HG02798 (cell line): ENCODE measurements around the gene SCRN1.

ENCODE experiments used
- ATAC-seq: cut with Tn5 transposase; IDR thresholded peaks from one replicate; pipeline ENCODE4 v1.9.1; 2021; ENCODE audit warnings: mild to moderate bottlenecking; ENCODE audit not compliant: unreplicated experiment, poor library complexity

The SCRN1 gene, protein sequence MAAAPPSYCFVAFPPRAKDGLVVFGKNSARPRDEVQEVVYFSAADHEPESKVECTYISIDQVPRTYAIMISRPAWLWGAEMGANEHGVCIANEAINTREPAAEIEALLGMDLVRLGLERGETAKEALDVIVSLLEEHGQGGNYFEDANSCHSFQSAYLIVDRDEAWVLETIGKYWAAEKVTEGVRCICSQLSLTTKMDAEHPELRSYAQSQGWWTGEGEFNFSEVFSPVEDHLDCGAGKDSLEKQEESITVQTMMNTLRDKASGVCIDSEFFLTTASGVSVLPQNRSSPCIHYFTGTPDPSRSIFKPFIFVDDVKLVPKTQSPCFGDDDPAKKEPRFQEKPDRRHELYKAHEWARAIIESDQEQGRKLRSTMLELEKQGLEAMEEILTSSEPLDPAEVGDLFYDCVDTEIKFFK

GRCh38 chr7:29989257-29989995 is at the start of gene SCRN1:
SCRN1 (minus strand) TSS chr7:29989801; CDS start chr7:29969067, 20,734 bp downstream.
- ATAC-seq, result peak; percentile 51

DNA sequence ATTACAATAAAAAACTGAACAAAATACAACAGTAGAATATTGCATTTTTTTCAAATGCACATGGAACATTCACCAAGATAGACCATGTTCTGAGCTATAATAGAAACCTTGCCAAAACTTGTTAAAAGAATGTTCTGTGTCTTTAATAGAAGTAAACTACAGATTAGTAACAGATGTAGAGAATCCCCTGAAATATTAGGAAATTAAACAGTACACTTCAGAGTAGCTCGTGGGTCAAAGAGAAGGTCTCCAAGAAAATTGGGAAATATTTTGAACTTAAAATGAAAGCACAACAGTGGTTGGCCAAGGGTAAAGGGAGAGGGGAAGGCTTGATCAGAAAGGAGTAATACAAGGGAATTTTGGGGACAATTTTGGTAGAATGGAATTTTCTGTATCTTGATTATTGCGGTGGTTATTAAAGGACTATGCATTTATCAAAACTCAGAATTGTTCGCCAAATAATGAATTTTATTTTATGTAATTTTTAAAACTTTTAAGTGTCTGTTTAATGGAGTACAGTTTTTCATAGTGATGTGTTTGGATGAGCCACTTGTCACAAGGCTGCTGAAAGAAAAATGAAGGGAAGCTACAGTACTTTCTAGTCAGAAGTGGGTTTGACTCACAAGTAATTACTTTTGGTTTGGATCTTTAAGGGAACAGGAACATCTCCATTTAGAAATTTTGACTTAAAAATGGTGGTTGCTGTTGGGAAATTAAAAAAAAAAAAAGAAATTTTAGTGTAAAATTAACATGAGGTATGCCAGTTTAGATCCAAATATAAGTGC is 48.8 kb upstream of the SCRN1 start:
- no peak for ATAC-seq

DNA sequence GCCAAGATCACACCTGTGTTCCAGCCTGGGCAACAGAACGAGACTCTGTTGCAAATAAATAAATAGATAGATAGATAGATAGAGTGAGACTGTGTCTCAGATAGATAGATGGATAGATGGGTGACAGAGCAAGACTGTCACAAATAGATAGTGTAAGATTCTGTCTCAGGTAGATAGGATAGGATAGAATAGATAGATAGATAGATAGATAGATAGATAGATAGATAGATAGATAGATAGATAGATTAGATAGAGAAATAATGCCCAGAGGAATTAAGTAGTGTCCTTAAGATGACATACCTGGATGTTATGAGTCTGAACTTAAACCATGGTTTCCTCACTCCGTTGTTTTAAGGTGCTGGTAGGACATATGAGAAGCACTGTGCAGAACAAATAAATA is 46.6 kb upstream of the SCRN1 start:
- ATAC-seq, result no peak

DNA sequence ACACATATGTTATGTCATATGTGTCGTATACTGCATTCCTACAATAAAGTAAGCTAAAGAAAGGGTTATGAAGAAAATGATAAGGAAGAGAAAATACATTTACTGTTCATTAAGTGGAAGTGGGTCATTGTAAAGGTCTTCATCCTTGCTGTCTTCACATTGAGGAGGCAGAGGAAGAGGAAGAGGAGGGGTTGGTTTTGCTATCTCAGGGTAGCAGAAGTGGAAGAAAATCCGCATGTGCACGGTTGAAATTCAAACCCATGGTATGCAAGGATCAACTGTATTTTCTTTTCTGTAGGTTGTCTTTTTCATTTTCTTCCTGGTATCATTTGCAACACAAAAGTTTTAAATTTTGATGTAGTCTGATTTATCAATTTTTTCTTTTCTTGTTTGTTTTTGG is 44.9 kb upstream of the SCRN1 start:
- ATAC-seq, result no peak

GRCh38 chr7:30032310-30033125 is 42.9 kb upstream of the SCRN1 start:
- ATAC-seq, result no peak

GRCh38 chr7:30029696-30030095 is 40.1 kb upstream of the SCRN1 start:
- ATAC-seq, result no peak

DNA sequence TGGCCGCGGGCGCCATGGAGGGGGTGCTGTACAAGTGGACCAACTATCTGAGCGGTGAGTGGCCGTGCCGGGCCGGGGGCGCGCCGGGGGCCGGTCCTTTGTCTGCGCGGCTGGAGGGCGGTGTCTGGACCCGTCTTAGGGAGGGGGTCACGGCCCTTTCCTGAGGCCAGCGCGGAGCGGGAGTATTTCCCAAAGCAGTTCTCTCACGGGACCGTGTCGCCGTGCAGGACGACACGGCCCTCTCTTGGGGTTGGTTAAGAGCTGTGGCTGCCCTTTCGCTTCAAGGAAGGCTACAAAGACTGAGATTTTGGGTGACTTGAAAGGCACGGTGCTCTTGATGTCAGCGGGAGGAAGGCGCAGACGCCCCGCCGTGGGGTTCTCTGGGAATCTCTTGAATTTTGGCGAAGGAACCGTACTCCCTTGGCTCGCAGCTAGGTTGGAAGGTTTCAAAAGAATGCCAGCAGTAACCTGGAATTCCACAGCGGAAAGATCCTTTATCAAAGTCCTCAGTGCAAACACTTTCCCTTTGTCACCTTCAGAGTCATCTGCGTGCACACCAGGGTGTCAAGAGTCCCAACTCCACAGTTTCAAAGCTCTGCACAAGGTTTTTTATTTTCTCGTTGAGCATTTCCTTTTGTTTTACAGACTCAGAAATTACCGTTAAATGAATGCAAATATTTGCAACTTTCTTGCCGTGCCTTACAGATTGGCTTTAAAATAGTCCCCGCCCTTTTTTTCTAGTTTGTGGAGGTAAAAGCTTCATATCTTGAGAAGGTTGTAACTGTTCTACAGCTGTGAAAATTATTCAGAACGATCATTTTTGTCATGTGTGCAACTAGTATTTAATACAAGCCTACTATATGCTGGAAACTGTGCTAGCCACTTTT is 39.4 kb upstream of the SCRN1 start:
- ATAC-seq, result peak; percentile 16

GRCh38 chr7:30028216-30028748 is 38.7 kb upstream of the SCRN1 start, which contains the start of gene PLEKHA8:
PLEKHA8 (plus strand) TSS chr7:30028412; CDS start chr7:30028763, 351 bp downstream.
- ATAC-seq, result peak; percentile 56

DNA sequence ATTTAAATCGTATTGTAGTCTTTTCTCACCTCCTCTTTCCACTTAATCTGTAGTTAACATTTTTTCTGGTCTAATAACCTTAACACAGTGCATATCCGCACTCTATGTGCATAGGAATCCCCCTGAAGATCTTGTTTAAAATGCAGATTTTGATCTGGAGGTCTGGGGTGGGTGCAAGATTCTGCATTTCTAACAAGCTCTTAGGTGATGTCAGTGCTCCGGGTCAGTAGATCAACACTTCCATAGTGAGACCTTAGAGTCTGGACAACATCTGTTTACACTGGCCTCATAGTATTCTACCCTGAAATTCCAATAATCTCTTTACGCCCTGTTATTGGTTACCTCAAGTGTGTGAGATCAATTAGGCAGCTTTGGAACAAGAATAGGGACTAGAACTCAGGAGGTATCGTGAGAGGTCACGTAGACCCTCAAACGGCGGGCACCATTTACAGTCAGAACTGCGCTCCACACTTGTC is 38.2 kb upstream of the SCRN1 start:
- ATAC-seq, result peak; percentile 2

GRCh38 chr7:30027065-30027456 is 37.5 kb upstream of the SCRN1 start:
- ATAC-seq, result no peak

DNA sequence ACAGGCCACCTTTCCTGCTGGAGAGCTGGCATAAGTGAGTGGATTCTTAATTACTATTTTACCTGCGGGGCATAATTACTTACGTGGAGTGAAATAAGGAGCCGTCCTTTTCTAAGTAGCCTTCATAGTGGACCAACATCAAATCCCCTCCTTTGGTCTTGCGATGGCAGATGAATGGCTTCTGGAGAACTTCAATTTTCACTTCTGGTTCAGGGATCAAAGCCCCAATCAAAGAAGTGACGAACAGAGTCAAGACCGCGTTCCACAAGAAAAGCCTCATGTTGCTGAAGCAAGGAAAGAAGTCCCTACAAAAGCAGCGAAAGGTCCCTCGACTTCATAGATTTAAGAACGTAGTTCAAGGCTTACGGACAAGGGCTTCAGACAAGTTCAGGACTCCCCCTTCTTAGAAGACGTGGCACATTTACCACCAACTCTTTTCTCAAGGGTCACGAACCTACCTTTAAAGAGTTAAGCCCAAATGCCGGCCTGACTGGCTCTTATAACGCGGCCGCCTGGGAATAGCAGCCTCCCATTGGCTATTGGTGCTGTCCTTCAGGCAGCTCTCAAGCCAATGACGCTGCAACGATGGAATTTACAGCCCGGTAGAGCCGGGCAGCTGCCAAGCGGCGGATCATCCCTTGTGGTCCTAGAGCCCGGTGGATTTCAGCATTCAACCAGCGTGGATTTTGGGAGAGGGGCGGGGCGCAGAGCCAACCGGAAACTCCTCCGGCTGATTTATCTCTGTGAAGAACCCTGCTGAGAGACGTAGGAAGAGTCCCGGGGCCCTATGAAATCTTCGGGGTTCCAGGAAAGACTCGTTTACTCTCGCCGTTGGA is 36.8 kb upstream of the SCRN1 start, which contains the start of gene FKBP14:
Gene FKBP14 (minus strand): TSS at position 474 of the 836 bp plus-strand sequence. CDS start 194 bp downstream, at position 280.
- peak; percentile 84 for ATAC-seq

DNA sequence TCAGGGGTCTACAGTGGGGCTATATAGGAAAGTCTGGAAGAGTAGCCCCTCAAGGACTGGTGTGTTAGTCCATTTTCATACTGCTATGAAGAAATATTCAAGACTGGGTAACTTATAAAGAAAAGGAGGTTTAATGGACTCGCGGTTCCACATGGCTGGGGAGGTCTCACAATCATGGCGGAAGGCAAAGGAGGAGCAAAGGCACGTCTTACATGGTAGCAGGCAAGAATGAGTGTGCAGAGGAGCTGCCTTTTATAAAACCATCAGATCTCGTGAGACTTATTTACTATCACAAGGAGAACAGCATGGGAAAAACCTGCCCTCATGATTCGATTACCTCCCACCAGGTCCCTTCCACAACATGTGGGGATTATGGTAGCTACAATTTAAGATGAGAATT is 33.9 kb upstream of the SCRN1 start:
- no peak for ATAC-seq

- no peak for ATAC-seq
Observed at GRCh38 chr7:30022991-30023390, 33.4 kb upstream of the SCRN1 start.

DNA sequence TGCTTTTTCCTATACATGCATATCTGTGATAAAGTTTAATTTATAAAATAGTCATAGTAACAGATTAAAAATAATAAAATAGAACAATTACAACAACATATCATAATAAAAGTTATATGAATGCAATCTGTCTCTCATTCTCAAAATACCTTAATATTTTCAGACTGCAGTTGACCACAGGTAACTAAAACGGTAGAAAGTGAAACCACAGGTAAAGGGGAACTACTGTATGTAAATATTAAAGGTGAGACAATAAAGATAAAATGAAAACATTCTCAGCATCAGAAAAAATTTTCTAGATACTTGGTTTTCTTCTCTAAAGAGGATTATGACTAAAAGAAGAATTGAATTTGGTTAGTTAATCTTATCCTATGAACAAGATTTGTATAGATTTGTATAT is 30.9 kb upstream of the SCRN1 start:
- ATAC-seq, result no peak

DNA sequence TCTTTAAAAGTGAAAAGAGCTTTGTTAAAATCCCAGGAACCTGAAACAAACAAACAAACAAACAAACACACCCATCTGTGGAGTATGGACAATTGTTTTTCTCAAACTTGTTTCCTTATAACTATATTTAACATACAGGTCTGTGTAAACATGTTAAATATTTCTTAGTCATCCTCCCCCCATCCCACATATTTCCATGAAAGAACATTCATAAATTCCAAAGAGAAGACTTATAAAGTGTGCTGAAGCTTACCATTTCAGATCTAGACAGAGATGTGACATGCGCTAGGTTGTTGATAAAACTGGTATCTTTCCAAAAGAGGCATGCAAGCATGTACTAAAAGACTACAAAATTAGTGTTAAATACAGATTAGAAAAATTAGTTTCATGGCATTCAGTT is 30.4 kb upstream of the SCRN1 start:
- ATAC-seq, result no peak

GRCh38 chr7:30019387-30019786 is 29.8 kb upstream of the SCRN1 start:
- ATAC-seq, result no peak

DNA sequence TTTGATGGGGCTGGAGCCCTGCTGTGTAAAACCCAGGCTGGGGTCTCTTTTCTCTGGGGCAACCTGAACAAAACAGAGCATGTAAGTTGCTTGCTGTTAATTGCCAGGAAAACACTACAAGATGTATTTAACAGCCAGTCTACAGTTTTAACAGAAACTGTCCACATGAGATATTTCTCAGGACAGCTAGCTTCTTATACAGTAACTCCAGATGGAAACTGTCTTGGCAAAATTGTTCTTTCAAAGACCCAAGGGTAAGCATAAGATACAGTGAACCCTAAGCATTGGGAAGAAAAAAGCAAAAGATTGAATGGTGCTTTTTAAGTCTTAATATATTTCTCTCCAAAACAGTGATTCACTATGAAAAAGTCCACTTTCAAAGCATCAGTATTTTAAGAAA is 28.9 kb upstream of the SCRN1 start:
- ATAC-seq, result no peak

GRCh38 chr7:30012757-30013156 is 23.2 kb upstream of the SCRN1 start:
- ATAC-seq, result no peak
